Ovary (tissue), 9 donors: ENCODE measurements around the gene CHD9. TPM values are rescaled to one million over a fixed set of nuclear protein-coding genes. Genes with fewer than 3 reads are reported as not detected.
"Not testable (repeated sequence)": the region's sequence is repeated elsewhere in the genome, so short reads cannot be mapped to it uniquely, and the experiment has no call there.

ENCODE experiments used
- DNase-seq, 5 donors: peaks; one replicate each; pipeline ENCODE4 v3.0.0-alpha.2; 2019 to 2020
- H3K27ac ChIP-seq, 2 donors: fragments of 200-600 bp; one replicate each; pipeline versions ENCODE4 v1.5.1 to v1.8.0; 2019 to 2022
- H3K27me3 ChIP-seq: fragments of 200-600 bp; one replicate; pipeline ENCODE4 v1.8.0; 2022
- H3K36me3 ChIP-seq: fragments of 200-600 bp; sonication (generic); one replicate; pipeline ENCODE4 v1.5.1; 2019
- H3K4me1 ChIP-seq: one replicate; pipeline ENCODE4 v1.8.1; 2013; ENCODE audit warnings: mild to moderate bottlenecking, moderate library complexity; ENCODE audit not compliant: insufficient read depth
- H3K4me3 ChIP-seq: fragments of 200-600 bp; sonication (generic); one replicate; pipeline ENCODE4 v1.5.1; 2017
- H3K9me3 ChIP-seq, 2 donors: fragments of 200-600 bp in 1 of 2; sonication (generic) in 1 of 2; one replicate each; pipeline versions ENCODE4 v1.5.1 to v1.8.1; 2013 to 2019; ENCODE audit warnings: mild to moderate bottlenecking in 1 of 2, moderate library complexity in 1 of 2
- EP300 ChIP-seq: sonication (generic); formaldehyde crosslinking; IDR thresholded peaks from one replicate; pipeline ENCODE4 v1.6.1; 2017; ENCODE audit warnings: antibody characterized with exemption
- POLR2A ChIP-seq: fragments of 450-650 bp; IDR thresholded peaks from one replicate; pipeline ENCODE4 v1.6.1; 2017; ENCODE audit warnings: antibody characterized with exemption, mild to moderate bottlenecking, moderate library complexity
- WGBS, 3 donors: extraction: QIAGEN DNeasy Blood & Tissue Kit in 1 of 3; methylation state at CpG; one replicate each; pipeline versions ENCODE4 v1.1.5 to v1.1.7; 2013 to 2017; 5-methylcytosine and 5-hydroxymethylcytosine counted together
- intact Hi-C, 4 donors: fragments of 100-400 bp; cut with DNase I; formaldehyde crosslinking; loops; one replicate each; pipeline versions ENCODE4 v1.11.0 to v1.15.1; 2022 to 2023
- polyA plus RNA-seq, 2 donors: library from polyadenylated mRNA; stranded (reverse); fragments of 200-250 nt in 1 of 2; fragments of 350-450 nt in 1 of 2; fragmentation: Illumina TruSeq in 1 of 2; extraction: RNeasy Lipid Tissue Mini Kit (QIAGEN cat#74804) in 1 of 2; gene quantifications; one replicate each; pipeline ENCODE4 v1.2.3, GENCODE V29; 2013 to 2014
- total RNA-seq, 7 donors: library from RNA; depleted of rRNA in 2 of 7; stranded (reverse); fragments of >200 nt in 2 of 7; fragmentation: NEBNext Ultra II Directional in 3 of 7; extraction: Animal tissue kit (Norgen Biotek cat#: 25700) in 3 of 7; gene quantifications; one replicate each; pipeline versions ENCODE4 v1.1.0 to v1.2.4, GENCODE V29; 2016 to 2023
- TF ChIP-seq, protein P1 (sequence below), 3 donors: fragments of 450-650 bp in 2 of 3; fragments of 200-600 bp in 1 of 3; IDR thresholded peaks; one replicate each; pipeline versions ENCODE4 v1.5.1 to v1.8.0; 2016 to 2022; ENCODE audit warnings: antibody characterized with exemption in 3 of 3, mild to moderate bottlenecking in 1 of 3
- donor health status: DM: no; HTN: no; CAD: no; lungs with moderate emphysema.
- donor health status: DM: no; HTN: no; CAD: no.
- donor health status: Bipolar disorder and iron deficiency.
- donor health status: DM: yes; HTN: yes; CAD: no.
- donor health status: DM: no; HTN: no; CAD: no.
- donor health status: DM: yes; HTN: yes; CAD: no.

CHD9 gene
- total and polyA plus RNA-seq, 9 donors: 11.8 to 100 (median 84.1) TPM

DNA sequence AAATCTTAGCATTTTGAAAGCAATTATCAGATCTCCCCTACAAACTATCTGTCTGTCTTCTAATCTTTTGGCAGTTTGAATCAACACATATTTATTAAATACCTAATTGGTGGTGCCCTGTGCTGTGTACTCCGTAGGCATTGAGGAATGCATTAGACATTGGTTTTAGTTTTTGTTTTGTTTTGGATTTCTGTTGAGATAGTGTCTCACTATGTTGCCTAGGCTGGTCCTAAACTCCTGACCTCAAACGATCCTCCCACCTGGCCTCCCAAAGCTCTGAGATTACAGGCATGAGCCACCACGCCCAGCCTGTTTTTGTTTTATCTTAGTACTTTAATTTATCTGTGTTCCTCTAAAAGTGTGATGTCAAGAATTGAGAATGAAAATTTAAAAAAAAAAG is 254.7 kb downstream of the CHD9 start:
- DNase-seq: no peak
- no peaks in the 10 kb centered on the region for H3K4me1 ChIP-seq
- H3K27ac ChIP-seq: no peak overlapping the region
- no peak overlapping the region for H3K4me3 ChIP-seq
- intact Hi-C loops: no loop called here
- H3K9me3 ChIP-seq: no peaks in the 10 kb centered on the region
- no peaks in the 10 kb centered on the region for H3K27me3 ChIP-seq
- TF ChIP-seq EP300 (no peak), POLR2A (no peak)
- TF ChIP-seq, protein P1, sequence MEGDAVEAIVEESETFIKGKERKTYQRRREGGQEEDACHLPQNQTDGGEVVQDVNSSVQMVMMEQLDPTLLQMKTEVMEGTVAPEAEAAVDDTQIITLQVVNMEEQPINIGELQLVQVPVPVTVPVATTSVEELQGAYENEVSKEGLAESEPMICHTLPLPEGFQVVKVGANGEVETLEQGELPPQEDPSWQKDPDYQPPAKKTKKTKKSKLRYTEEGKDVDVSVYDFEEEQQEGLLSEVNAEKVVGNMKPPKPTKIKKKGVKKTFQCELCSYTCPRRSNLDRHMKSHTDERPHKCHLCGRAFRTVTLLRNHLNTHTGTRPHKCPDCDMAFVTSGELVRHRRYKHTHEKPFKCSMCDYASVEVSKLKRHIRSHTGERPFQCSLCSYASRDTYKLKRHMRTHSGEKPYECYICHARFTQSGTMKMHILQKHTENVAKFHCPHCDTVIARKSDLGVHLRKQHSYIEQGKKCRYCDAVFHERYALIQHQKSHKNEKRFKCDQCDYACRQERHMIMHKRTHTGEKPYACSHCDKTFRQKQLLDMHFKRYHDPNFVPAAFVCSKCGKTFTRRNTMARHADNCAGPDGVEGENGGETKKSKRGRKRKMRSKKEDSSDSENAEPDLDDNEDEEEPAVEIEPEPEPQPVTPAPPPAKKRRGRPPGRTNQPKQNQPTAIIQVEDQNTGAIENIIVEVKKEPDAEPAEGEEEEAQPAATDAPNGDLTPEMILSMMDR (IDR thresholded peaks at IDR 0.05): no peak
- H3K36me3 ChIP-seq: no peaks in the 10 kb centered on the region
- 73 to 78% (median 74%) methylated on average over 3 of the region's 3 CpGs for WGBS, 3 donors

DNA sequence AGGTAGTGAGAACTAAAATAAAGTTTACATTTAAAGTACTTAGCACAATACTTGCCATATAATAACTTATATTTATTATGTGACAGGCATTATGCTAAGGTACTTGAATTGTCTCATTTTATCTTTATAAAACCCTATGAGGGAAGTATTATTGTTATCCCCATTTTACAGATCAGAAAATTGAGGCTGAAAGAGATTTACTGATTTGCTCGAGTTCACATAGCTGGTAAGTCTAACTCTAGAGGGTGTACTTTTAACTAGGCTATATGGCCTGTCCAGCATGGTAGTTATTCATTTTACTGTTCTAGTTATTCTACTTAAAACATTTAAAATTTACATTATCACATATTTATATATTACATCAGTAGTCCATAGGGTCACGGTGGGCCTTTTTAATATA is 266.2 kb downstream of the CHD9 start:
- no peak for DNase-seq
- WGBS, 3 donors: 93 to 94% (median 94%) methylated on average over 2 of the region's 2 CpGs
- no peak overlapping the region for H3K27ac ChIP-seq
- no peak for TF ChIP-seq POLR2A
- TF ChIP-seq EP300: no peak
- TF ChIP-seq, protein P1 (IDR thresholded peaks at IDR 0.05): no peak
- H3K9me3 ChIP-seq: no peaks in the 10 kb centered on the region
- no peaks in the 10 kb centered on the region for H3K4me1 ChIP-seq
- no peak overlapping the region for H3K4me3 ChIP-seq
- no peaks in the 10 kb centered on the region for H3K27me3 ChIP-seq
- H3K36me3 ChIP-seq: no peaks in the 10 kb centered on the region
- intact Hi-C loops: no loop called here

DNA sequence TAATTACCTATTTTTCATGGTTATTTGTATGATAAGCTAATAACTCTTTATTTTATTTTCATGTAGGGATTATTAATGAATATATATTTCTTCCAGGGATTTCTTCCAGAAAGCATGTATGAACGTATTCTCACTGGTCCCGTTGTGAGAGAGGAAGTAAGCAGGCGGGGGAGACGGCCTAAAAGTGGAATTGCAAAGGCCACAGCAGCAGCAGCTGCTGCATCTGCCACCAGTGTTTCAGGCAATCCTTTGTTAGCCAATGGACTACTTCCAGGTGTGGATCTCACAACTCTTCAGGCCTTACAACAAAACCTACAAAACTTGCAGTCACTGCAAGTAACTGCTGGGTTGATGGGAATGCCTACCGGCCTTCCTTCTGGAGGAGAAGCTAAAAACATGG is 269.1 kb downstream of the CHD9 start:
- H3K9me3 ChIP-seq: no peaks in the 10 kb centered on the region
- no peaks in the 10 kb centered on the region for H3K4me1 ChIP-seq
- H3K4me3 ChIP-seq: no peak overlapping the region
- intact Hi-C loops: no loop called here
- no peaks in the 10 kb centered on the region for H3K27me3 ChIP-seq
- no peak overlapping the region for H3K27ac ChIP-seq
- H3K36me3 ChIP-seq: no peaks in the 10 kb centered on the region
- DNase-seq: no peak
- no peak for TF ChIP-seq EP300
- no peak for TF ChIP-seq POLR2A
- TF ChIP-seq, protein P1 (IDR thresholded peaks at IDR 0.05): no peak
- WGBS, 3 donors: 80 to 81% (median 81%) methylated on average over 5 of the region's 5 CpGs

DNA sequence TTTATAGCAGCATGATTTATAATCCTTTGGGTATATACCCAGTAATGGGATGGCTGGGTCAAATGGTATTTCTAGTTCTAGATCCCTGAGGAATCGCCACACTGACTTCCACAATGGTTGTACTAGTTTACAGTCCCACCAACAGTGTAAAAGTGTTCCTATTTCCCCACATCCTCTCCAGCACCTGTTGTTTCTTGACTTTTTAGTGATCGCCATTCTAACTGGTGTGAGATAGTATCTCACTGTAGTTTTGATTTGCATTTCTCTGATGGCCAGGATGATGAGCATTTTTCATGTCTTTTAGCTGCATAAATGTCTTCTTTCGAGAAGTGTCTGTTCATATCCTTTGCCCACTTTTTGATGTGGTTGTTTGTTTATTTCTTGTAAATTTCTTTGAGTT is 276.2 kb downstream of the CHD9 start:
- DNase-seq, H3K4me3 ChIP-seq, H3K27ac ChIP-seq, intact Hi-C loops, H3K9me3 ChIP-seq, H3K36me3 ChIP-seq, H3K4me1 ChIP-seq, H3K27me3 ChIP-seq: not testable (repeated sequence)
- WGBS, 3 donors: 96% methylated on average over 2 to 3 of the region's 3 CpGs

DNA sequence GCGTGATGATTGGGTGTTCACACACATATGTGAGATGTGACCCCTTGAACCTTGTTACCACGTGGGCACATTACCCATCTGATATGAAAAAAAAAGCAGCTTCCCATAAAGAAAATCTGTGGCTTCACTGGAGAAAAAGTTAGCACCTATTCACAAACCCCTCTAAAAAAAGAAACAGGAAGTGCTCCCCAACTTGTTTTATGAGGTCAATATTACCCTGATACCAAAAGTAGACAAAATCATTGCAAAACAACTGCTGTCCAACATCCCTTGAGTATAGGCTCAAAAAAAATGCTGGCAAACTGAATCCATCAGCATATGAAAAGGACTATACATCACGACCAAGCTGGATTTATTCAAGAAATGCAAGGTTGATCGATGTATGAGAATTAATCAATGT is 279.8 kb downstream of the CHD9 start:
- WGBS, 3 donors: 68 to 78% (median 74%) methylated on average over 4 of the region's 4 CpGs

More for the DNA sequence above, 279.8 kb downstream of the CHD9 start:
- no peaks in the 10 kb centered on the region for H3K9me3 ChIP-seq
- intact Hi-C loops: no loop called here
- no peaks in the 10 kb centered on the region for H3K4me1 ChIP-seq
- no peak for DNase-seq
- no peak overlapping the region for H3K4me3 ChIP-seq
- no peaks in the 10 kb centered on the region for H3K36me3 ChIP-seq
- TF ChIP-seq POLR2A (no peak), EP300 (no peak)
- TF ChIP-seq, protein P1 (IDR thresholded peaks at IDR 0.05): no peak
- H3K27me3 ChIP-seq: no peaks in the 10 kb centered on the region
- H3K27ac ChIP-seq: no peak overlapping the region
